ENCODE measurements around the gene PRUNE2. TPM values are rescaled to one million over a fixed set of nuclear protein-coding genes. Genes with fewer than 3 reads are reported as not detected.

Gene PRUNE2
- total and polyA plus RNA-seq, 12 donors = 0.87 to 5.7 (median 1.6) TPM

GRCh38 chr9:76730801-76731200, 175.1 kb downstream of the PRUNE2 start:
- WGBS, 2 donors = 84 to 87% methylated on average over 6 of the region's 6 CpGs
- Histone ChIP-seq H3K36me3 (no peaks in the 10 kb centered on the region), H3K27ac (no peak overlapping the region), H3K4me1 (no peaks in the 10 kb centered on the region), H3K27me3 (peaks cover 0 to 13% (median 0%) of the 10 kb centered on the region in 7 donors), H3K4me3 (no peak overlapping the region), H3K9me3 (no peaks in the 10 kb centered on the region)
- ATAC-seq (no peak), DNase-seq (no peak)
- no peak for TF ChIP-seq CTCF (IDR thresholded peaks at IDR 0.05)
- intact Hi-C loops (cut with DNase I) = no loop called here

- Histone ChIP-seq H3K9me3 (no peaks in the 10 kb centered on the region), H3K36me3 (no peaks in the 10 kb centered on the region), H3K27me3 (peaks cover 0 to 17% (median 0%) of the 10 kb centered on the region in 7 donors), H3K4me1 (no peaks in the 10 kb centered on the region), H3K4me3 (no peak overlapping the region), H3K27ac (no peak overlapping the region)
- DNase-seq (no peak), ATAC-seq (no peak)
- intact Hi-C loops (cut with DNase I) = no loop called here
- no peak for TF ChIP-seq CTCF (IDR thresholded peaks at IDR 0.05)
- 93 to 94% methylated on average over 8 of the region's 8 CpGs for WGBS, 2 donors
Measured at GRCh38 chr9:76729980-76730737, 175.8 kb downstream of the PRUNE2 start.

- DNase-seq (no peak), ATAC-seq (no peak)
- 91 to 95% methylated on average over 3 of the region's 3 CpGs for WGBS, 2 donors
- no peak for TF ChIP-seq CTCF (IDR thresholded peaks at IDR 0.05)
- intact Hi-C loops (cut with DNase I) = no loop called here
- Histone ChIP-seq H3K27me3 (peaks cover 0 to 17% (median 0%) of the 10 kb centered on the region in 7 donors), H3K4me3 (no peak overlapping the region), H3K27ac (no peak overlapping the region), H3K36me3 (no peaks in the 10 kb centered on the region), H3K9me3 (no peaks in the 10 kb centered on the region), H3K4me1 (no peaks in the 10 kb centered on the region)
Measured at GRCh38 chr9:76729116-76729515, 176.8 kb downstream of the PRUNE2 start.

- DNase-seq = no peak
- ATAC-seq = no peak
- intact Hi-C loops (cut with DNase I) = no loop called here
- no peak overlapping the region for H3K4me3 ChIP-seq
- WGBS, 2 donors = 72% methylated on average over 6 of the region's 6 CpGs
- no peak overlapping the region for H3K27ac ChIP-seq
- no peak for TF ChIP-seq CTCF (IDR thresholded peaks at IDR 0.05)
- H3K4me1 ChIP-seq = no peaks in the 10 kb centered on the region
- peaks cover 0 to 21% (median 4%) of the 10 kb centered on the region in 7 donors for H3K27me3 ChIP-seq
- H3K9me3 ChIP-seq = no peaks in the 10 kb centered on the region
- H3K36me3 ChIP-seq = no peaks in the 10 kb centered on the region
Measured at GRCh38 chr9:76725885-76726284, 180.0 kb downstream of the PRUNE2 start.

Measured in heart right ventricle (tissue), 16 donors.